NCI-H1436 (cell line): ENCODE results near the gene HSPA12A.

ENCODE experiments used
- DNase-seq: peaks from one replicate; lab custom pipeline; 2025; lab: John Stamatoyannopoulos, UW

Gene HSPA12A

DNA sequence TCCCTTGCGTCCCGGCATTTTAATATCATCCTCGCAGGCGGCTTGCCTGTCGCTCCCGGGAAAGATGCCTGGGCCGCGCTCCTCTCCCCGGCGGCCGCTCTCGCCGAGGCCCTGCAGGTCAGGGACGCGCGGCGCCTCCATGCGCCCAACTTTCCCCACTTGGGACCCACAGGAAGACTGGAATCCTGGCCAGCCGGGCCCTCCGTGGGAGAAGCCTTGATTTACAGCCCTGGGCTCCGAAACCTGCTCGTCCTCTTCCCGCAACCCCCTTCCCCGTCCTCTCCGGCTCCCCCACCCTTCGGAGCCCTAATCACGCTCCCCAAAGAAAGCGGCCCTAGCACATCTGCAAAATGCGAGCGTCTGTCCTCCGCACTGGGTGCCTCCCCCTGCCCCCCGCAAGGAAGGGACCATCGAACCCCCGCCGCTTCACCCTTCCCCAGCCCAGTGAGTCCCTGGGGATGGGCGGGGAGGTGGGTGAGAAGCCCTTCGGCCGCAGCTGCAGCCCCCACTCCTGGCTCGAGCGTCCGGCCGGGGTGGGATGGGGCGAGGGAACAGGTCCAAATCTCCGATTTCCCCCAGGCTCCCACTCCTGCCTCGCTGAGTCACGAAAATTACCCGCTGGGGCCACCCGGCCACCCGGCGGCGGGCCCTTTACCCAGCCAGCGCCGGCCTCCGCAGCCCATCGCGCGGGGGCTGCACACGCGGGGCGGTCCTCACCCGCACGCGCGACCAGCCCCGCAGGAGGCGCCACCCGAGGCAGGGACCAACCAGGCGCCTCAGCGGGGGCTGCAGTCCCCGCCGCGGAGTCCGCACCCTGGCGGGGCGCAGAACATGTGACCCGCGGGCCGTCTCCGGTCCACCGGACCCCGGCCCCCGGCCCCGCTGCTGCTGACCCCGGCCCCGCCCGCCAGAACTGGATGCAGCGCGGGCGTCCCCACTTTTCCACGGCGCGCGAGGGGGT lies 695 bp downstream of the HSPA12A start:
- DNase-seq: no peak

DNA sequence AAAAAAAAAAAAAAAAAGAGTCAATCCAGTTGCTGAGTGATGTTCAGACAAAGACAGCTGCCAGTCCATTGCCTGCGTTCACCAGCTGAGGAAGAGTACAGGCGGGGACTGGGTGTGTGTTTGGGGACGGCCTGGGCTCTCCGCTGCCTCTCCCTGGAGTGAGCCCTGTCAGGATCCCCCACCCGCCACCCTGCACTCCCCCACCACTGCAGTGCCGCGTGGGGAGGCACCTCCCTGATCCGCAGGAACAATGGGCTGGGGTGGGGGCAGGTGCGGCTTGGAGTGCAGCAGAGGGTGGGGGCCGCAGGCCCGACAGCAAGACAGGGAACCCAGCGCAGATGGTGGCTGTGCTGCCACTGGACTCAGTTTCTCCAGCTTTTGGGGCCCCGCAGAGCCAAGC lies 1.4 kb downstream of the HSPA12A start:
- DNase-seq: no peak

DNA sequence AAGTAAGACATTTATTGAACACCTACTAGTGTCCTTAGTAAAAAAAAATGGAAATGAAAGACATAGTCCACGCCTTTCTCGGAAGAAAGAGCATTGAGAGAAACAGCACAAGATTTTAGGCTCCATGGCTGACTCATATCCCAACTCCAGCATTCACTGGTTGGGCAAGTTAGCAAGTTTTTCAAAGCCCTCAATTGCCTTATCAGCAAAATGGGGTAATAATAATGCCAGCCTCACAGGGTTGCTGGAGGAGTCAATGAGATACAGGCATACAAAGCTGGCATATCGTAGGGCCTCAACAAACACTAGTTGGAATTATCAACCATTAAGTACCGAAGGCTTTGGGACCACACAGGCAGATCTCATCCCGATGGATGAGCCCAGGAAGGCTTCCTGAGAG lies 4.0 kb downstream of the HSPA12A start:
- no peak for DNase-seq

DNA sequence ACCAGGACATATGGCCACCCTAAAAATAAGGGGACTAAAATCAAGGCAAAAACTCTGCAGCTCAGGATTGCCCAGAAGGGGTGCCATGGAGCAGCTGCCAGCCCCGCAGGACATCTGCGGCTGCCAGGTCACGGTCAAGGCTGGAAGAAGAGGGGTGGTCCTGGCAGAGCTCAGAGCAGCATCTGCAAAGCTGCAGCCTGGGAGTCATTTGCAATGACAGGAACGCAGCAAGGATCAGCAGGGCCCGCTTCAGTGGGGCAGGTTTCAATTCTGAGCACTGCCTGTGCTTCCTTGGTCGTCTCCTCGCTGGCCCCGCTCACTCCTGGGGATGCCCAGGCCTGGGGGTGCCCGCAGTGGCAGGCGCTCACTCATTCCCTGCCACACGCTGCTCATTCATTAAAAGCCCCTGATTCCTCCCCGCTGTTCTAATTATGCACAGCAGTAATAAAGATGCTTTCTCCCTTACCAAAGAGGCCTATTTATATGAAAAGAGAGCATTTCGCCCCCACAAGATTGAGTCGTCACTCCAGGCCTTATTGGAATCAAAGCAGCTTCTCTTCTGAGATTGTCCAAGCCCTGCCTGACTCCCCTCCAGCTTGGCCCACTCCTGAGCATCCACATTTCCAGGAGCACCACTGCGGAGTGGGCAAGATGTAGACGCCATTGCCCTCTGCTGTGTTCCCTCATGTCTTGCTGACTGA lies 4.6 kb downstream of the HSPA12A start:
- no peak for DNase-seq

DNA sequence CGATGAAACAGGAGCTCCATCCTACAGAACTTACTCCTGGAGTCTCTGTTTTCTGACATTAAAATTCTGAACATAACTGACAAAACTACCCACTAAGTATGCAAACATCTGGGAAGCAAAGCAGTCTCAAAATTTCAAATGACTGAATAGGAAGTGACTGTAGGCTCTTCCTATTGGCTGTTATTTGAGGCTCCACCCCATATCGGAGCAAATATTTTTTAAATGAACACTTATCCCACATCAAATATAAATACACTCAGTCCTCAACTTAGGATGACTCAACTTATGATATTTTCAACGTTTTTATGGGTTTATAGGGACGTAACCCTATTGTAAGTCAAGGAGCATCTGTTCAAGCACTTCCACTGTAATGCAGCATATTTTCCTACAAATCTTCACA lies 8.8 kb downstream of the HSPA12A start:
- DNase-seq: no peak

DNA sequence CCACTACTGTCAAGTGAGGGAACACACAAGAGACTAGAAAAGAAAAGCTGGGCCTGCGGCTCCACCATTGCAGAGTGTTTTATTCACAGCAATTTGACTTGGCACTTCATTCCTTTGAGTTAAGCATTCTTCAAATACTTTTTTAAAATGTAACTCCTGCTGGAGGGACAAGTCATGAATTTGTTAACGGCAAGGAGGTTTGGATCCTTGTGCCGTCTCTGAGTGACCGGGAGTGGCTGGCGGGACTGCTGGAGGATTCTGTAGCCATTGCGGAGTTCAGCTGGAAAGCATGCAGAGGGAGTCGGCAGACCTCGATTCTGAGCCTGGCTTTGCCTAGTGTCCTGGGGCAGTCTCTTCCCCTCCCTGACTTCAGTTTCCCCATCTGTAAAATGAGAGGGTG lies 9.8 kb downstream of the HSPA12A start:
- no peak for DNase-seq

DNA sequence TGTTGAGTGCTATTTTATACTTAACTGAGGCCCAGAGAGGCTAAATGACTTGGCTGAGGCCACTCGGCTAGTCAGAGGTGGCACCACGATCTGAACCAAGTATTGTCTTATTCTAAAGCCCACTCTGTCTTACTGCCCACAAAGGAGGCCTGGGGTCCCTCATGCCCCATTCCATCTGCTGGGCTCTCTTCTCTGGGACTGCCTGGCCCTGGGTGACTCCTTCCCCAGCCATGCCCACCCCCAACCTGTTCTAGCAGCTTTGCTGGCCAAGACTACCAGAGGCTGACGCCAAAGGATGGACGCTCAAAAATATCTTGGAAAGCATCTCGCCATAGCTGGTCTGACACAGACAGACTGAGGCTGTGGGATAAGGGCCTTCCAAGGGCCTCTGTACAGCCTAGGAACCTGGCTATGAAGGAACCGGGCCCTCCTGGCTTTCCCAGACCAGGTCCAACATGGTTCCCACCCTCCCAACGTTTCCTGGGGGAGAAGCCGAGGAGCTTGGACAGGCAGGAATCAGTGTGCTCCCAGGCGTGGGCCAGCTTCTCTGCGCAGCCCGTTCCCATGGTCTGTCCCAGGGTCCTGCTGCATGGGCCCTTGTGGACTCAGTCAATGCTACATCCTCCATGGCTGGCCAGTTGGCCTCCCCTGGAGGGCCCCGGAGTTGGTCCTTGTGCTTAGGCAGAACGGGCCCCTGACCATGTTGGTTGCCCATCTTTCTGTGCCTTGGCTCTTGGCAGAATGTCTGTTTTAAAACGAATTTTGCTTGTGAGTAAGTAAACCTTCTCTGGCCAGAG lies 11.7 kb downstream of the HSPA12A start:
- no peak for DNase-seq

DNA sequence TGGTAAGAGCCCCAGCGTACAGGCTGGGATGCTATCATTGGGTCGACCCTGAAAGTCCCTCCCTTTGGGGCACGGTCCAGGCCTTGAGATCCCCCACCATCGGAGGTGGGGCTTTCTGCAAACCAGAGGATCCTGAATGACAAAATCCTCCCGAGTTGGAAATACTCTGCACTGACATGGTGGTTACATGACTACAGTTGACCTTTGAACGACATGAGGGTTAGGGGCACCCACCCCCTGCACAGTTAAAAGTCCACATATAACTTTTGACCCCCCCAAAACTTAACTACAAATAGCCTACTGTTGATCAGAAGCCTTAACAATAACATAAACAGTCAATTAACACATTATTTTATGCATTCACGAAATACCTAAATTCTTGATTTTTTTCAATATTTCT lies 13.1 kb downstream of the HSPA12A start:
- no peak for DNase-seq

DNA sequence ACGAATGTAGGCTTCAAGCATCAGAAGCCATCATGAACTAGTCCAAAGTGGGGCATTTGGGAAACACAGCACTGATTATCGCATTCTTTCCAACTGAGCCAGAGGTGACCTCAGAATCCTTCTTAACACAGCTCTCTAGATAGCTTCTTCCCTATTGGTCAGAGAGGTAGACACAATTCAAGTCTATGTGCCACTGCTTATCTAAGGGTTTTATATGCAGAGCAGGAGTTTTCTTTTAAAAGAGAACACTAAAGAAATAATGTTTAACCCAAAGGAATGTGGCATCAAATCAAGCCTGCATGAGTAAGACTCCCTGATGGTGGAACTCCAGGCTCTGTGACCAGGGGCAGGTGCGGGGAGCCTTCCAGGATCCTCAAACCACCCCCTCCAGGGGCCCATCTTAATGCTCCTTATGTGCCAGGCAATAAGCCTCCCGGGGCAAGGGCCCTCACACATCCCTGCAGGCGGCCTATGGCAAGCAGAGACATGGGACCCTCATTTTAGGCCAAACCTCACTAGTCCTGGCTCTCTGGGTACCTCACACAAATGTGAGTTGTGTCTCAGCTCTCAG lies 13.8 kb downstream of the HSPA12A start:
- DNase-seq: no peak

DNA sequence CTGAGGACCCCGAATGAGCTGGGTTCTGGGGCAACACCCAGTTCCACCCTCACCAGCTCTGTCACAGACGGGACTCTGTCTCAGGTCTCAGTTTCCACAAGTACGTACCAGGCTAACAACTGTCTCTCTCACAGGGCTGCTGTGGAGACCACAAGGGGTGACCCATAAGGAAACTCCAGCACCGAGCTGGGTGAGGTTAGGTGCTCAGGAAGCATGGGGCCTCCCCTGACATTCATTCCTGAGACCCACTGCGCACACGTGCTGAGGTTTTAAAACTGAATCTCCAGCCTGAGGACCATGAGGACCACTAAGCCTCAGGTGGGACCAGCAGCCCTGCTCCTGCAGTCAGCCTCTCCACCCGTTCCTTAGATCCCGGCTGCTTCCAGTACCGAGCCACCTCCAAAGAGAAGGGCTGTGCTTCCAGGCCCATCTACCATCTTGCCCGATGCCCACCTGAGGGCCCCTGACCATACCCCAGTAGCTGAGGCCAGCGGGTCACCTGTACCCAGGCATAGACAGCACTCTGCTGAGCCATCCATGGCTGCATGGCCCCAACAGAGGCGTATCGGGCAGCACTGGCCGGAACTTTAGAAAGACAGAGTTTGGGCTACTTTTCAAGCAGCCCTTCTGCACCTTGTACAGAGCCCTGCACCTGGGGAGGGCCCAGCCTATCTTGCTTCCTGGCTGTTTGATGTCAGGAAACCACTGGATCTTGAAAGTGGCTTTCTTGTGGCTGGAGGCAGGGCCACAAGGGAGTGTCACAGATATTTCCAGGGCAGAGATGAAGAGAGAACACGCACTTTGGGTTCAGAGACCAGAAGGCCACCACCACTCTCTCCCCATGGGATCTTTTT lies 18.7 kb downstream of the HSPA12A start:
- no peak for DNase-seq

DNA sequence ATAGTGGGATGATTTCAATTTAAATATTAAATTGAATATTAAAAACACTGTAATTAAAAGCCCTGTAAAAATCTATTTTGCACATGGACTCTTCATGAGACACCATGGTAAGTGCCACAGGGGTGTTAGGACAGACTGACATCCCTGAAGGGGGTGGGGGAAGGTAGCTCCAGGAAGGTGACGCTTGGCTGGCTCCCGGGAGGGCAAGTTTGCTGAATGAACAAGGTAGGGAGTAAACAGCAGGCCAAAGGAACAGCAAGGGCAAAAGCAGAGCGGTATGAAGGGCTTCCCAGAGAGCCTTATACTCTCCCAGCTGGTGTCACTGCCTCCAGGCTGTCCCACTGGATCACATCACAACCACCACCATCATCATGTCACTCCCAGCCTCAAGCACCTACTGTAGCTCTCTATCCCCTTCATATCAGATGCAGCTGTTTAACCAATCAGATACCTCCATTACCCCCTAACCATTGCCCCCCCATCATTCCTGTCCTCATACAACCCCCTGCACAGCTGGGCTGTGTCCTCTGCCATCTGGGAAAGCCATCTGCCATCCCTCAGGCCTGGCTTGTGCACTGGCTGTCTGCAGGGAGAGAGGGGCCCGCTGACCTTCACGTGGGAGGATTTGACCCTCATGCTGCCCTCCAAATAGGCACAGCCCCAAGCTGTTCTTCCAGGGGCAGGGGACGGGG lies 19.5 kb downstream of the HSPA12A start:
- DNase-seq: no peak

DNA sequence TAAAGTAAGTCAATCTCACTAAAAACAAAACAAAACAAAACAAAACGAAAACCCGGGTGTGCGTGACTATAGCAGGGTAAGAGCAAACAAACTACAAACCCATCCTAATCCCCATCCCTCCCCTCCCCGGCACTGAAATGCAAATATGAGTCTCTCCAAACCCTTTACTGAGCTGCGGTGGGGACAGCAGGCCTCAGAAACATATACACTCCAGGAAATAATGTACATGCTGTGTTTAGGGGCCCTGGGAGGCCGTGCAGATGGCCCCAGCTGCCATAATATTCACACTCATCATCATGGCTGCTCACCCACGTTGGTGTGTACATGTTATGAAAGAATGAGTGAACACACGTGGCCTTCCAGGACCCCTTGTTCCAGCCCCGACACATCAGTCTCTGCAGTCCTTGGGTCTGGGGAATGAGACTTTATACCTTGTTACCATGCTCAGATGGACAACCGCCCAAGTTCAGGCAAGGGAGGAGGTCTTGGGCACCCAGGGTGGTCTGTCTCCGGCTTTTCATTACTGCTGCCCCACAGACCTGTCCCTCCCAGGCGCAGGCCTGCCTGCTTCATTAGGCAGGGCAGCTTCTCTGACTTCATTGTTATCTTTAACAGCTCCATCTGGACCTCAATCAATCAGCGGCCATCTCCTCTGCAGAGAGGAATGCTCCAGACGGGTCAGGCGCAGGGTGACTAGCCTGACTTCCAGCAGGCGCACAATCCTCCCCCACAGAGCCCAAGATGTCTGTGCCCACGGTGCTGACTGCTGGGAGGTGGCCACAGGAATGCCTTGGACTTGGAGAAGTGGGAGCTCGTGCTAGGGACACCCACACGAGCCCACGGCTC lies 20.6 kb downstream of the HSPA12A start:
- DNase-seq: no peak

DNA sequence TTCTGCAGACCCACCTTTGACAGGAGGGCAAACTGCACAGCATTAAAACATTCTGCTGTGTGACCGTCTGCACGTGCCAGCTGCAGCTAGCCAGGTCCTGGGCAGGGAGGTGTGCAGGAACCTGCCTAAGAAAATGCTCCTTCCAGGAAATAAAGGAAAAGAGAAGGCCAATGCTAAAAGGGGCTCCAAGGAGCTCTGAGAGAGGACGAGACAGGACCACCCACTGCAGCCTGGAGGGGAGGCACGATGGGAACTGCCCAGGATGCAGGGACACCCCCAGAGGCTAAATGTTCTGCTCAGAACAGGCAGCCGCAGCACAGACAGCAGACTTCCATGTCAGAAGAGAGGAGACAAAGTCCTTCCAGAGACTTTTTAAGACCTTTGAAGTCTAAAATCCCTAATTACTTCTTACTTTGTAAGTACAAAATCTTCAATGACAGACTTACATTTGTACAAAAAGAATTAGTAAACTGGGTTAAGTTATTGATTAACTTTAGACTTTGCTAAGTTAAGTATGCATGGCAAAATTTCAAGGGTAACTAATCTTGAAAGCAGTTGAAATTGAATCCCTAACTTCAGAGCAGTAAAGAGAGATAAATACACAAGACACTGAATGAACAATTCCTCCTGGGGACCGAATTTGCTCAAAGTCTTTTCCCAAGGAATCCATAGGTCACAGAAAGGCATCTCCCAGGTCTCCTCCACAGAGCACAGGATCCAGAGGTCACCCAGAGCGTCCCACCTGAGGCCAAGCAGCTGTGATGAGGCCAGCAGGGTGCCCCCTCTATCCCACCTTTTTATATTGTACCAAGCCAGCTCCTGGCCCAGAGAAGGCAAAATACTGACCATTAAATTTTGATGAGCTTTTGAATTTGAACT lies 21.5 kb downstream of the HSPA12A start:
- no peak for DNase-seq

DNA sequence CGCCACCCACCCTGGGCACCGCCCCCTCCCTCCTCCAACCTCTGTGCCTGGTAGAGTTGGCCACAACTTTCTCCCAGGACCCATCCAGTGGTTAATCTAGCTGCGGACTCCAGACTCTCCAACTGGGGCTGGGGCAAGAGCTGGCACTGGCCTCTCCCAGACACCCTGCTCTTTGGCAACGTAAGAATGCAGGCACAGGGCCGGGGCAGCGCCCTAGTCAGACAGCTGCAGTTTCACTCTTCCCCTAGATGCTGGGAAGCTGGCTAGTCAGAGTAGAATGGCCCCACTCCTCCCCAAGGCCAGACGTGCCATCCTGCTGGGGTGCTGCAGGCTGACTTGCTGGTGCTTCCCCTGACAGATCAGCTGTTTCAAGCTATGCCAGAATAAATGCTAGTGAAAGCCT lies 22.1 kb downstream of the HSPA12A start:
- no peak for DNase-seq

DNA sequence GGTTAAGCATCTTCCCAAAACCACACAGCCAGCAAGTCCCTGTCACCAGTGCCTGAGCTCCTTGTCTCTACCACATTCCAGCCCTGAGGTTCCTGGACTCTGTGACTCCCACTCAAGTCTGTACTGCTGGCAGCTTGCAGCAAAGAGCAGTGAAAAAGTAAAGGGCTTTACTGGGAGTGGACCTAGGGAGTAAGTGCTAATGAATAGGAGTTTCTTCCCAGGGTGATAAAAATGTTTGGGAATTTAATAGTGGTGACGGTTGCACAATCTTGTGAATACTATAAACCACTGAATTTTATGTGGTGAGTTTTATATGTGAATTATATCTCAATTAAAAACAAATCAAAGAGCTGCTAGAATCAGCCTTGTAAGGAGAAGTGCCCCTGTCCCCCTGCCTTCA lies 22.6 kb downstream of the HSPA12A start:
- DNase-seq: no peak

DNA sequence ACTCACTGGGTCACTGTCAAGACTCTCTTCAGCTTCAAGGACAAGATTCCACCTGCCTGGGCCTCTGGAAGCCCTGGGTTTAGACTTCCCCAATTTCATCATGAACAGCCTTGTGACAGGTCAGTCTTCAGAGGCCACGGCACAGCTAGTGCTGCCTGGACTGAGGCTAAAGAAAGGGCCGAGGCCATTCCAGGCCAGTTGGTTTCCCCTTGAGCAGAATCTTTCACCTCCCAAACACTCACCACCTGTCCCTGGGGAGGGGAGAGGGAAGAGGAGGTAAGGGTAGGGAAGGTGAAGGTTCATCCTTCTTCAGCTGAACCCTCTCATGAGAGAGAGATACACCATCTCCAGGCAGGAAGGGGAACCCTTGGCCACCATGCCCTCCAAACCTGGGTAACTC lies 24.3 kb downstream of the HSPA12A start:
- DNase-seq: no peak

DNA sequence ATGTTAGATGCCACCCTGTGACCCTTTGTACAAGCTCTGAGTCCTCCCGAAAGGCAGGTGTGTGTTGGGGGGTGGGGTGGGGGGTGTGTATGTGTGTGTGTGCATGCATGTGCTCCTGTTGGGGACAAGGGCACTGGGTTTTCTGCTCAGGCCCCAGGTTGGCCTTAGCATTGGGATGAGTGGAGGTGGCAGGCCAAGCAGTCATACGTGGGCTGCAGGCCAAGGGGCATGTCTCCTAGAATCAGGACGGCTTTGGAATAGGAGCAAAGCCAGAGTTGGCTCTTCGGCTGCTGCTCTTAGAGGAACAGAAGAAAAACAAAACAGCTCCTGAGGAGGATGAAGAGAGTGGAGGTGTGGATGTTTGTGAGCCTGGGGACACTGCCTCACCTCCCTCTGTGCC lies 26.0 kb downstream of the HSPA12A start:
- DNase-seq: no peak

DNA sequence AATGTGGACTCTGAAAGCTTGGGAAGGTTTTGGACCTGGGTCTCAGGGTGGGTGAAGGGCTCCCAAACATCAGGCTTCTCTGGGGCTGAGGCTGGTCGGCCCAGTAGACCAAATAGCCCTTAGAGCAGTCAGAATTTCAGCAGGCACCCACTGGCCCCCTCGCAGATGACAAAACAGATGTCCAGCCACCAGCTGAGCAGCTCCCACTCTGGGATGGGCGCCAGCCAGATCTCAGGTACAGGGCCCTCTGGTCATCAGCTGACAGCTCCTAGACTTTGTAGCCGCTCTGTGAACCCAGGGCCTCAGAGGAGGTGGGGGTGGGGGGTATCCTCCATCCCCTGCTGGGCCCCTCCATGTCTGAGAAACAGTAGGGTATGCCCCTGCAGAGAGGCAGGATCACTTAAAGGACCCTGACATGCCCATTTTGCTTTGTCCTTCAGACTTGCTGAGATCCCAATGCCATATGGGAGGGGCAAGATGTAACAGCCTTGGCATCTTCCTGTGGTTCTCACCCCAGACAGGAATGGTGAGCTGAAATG lies 26.5 kb downstream of the HSPA12A start:
- DNase-seq: no peak
